DMS114 treated with DMSO at 0.1 percent for 48 hours (cell line): ENCODE data around the gene TMEFF1.
"Not testable (repeated sequence)": the region's sequence is repeated elsewhere in the genome, so short reads cannot be mapped to it uniquely, and the experiment has no call there.

ENCODE experiments used
- DNase-seq: peaks from one replicate; lab custom pipeline; 2025; ENCODE audit not compliant: unreplicated experiment; lab: John Stamatoyannopoulos, UW

TMEFF1 gene, protein sequence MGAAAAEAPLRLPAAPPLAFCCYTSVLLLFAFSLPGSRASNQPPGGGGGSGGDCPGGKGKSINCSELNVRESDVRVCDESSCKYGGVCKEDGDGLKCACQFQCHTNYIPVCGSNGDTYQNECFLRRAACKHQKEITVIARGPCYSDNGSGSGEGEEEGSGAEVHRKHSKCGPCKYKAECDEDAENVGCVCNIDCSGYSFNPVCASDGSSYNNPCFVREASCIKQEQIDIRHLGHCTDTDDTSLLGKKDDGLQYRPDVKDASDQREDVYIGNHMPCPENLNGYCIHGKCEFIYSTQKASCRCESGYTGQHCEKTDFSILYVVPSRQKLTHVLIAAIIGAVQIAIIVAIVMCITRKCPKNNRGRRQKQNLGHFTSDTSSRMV

DNA sequence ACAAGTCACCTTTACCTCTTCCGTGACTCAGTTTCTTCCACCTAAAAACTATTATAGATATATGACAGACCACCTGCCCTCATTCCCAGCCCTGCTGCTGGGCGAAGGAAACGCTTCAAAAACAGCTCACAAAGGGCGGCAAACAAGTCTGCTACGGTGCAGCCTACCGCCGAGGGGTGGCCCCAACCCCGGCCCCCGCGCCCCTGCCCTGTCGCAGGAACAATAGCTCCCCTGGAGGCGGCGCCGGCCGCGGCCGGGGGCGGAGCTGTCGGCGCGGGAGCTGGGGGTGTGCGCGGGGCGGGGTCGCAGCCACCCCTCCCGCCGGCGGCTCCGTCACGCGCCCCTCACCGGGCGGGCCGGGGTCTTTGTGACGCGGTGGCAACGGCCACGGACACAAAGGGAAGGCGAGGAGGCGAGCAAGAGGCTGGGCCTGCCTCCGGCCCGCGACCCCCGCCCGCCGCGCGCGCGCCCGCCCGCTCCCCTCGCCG is at the start of gene TMEFF1:
Gene TMEFF1, plus strand, starts transcription at position 362 of the 488 bp plus-strand sequence. CDS start 396 bp downstream, outside the sequence.
- no peak for DNase-seq

DNA sequence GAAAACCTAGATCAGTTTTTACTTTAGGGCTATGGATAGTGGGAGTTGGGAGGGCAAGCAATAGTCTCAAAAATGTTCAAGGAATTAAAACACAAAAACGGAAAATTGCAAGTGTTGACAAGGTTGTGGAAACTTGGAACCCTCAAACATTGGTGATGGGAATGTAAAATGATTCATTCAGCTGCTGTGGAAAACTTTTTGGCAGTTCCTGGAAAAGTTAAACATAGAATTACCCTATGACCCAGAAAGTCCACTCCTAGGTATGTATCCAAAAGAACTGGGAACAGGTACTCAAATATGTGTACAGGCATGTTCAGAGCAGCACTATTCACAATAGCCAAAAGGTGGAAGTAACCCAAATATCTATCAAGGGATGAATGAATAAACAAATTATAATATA is 47.2 kb upstream of the TMEFF1 start:
- DNase-seq: no peak

DNA sequence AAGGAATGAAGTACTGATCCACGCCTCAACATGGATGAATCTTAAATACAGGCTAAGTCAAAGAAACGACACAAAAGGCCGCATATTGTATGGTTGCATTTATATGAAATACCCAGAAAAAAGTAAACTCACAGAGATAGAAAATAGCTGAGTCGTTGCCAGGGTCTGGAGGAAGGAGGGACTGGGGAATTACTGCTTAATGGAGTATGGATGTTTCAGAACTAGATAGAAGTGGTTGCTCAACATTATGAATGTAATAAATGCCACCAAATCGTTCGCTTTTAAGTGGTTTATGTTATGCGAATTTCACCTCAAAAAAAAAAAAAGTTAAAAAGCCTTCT is 46.8 kb upstream of the TMEFF1 start:
- DNase-seq: no peak

DNA sequence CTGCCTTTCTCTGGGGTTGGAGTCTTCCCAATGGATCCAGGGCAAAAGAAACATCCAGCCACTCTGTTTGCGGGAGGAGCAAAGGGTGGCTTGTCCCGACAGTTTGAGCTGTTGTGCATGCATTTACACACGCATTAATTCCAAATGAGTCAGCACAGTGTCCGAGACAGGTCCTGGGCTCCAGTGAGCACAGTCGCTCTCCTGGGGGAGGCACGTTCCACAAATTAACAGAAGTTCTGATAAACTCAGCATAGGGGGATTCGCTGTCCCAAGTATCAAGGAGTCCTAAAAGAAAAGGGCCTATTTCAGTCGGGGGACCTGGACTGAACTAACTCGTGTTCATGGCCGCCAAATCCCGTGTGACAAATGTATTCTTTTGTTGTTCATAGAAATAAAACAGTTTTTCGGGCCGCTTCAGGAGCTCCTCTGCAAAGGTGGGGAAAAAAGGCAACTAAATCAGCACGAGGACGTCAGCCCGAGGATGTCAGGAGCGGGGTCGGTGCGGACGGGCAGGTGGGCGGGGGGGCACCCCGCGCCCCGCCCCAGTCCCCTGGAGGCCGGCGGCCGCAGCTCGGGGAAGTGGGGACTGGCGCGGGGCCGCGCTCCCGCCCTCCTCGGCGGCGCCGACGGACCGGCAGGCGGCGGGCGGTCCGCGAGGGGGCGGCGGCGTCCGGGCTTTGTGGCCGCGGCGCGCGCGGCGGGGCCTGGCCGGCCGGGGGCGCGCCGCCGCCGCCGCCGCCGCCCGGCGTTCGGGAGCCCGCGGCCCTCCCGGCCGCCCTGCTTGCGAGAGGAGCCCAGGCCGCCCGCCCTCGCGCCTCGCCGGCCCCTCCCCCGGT is 46.2 kb upstream of the TMEFF1 start, which contains the start of gene MSANTD3:
Gene MSANTD3, plus strand, starts transcription at position 614 of the 836 bp plus-strand sequence. CDS start 14,796 bp downstream, outside the sequence.
- no peak for DNase-seq

DNA sequence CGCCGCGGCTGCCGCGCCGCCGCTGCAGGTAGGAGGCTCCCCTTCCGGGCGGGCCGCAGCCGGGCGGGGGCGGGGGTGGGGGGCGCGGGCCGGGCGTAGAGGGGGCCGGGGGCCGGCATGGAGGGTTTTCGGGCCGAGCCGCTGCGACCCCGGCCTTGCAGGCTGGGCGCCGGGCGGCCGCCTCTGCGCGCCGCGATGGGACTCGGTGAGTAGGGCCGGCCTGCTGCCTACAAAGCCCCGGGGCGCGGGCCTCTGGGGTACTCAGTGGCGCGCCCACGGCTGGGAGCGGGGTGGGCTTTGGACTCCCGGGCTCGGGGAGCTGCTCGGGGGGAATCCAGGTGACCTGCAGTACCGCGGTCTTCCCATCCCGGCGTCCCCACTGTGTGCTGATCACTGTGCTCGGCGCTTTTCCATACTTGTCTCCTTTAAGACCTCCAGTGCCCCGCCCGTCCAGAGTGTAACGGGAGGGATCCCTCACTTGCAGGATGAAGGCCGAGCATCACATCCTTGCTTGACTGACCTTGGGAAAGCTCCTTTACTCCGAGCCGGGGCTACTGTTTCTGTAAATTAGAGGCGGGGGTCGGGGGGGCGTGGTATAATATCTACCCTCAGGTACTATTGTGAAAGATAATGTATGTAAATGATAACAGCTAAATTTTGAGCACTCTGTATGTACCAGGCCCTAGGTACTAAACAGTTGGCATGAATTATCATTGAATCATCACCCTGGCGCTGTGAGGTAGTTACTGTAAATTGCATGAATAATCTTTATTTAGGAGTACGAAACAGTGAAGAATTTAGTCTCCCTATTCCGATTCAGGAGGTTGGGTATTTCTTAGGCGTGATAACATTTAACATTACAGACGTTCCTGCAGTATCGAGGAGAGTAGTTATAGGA is 45.3 kb upstream of the TMEFF1 start:
- DNase-seq: no peak

DNA sequence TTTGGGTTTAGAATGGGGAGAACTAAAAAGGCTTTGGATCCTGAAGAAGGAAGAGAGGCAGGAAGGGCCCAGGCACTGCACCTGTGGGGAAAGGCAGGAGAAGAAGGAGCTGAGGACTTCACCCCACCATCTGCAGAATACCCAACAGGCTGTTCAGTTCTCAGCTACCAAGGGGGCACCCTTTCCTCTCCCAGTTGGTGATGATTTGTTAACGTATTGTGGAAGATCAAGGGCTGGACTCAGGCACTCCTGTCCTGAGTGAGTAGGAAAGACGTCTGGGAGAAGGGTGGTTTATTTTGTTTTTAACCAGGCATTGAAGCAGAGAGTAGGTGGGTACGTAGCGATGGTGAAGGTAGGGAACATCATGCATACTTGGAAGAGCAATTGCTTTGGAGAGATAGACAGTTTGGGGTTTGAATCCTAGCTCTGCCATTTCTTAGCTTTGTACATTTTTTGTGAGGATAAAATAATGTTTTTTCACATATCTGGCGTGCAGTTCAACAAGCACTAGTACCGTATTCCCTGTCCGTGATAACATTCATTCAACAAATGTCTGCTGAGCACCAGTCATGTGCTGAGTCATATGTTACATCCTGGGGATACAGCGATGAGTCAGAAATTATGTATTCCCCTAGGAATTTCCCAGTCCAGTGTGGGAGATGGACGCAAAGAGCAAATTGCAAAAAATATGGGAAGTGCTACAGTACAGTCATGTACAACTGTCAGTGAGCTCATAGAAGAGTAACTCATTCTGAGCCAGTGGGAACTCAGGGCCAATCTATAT is 43.9 kb upstream of the TMEFF1 start:
- no peak for DNase-seq

DNA sequence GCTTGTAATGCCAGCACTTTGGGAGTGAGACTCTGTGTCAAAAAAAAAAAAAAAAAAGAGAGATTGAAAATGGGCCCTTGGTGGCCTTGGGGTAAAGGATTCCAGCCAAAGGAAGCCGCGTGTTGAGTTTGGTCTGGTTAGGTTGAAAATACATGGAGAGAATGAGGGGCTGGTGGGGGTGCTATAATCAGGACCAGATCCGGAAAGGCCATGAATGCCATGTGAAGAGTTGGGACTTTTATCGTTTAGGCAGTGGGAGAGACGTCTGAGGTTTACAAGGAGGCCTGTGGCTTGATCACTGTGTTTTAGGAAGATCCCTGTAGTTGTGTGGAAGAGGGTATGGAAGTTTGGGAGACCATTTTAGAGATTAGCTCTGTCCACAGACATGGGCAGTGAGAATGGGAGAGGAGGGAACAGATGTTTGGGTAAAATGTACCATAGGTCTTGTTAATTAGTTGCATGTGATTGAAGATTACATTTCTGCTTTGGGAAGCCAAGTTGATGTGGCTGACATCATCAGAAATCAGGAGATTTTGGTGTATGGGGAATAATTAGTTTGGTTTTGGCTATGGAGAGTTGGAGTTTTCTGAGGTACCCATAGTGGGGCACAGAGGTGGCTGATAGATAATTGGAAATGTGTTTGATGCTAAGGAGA is 42.5 kb upstream of the TMEFF1 start:
- DNase-seq: no peak

DNA sequence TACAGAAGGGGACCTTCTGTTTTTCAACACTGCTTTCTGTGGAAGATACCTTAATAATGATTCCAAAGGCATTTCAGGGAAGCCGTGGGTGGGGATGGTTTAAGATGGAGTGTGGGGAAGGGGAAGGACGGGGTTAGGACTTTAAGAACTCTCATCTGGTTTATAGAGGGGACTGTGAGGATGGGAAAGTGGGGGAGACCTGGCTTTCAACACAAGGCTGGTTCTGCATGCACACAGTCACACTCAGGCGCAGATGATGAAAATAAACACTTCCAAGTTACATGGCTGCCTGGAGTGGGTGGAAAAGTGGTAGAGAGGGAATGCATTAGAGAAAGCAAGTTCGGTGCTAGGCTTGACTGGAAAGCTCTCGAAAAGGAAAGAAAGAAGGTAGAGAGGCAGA is 41.1 kb upstream of the TMEFF1 start:
- no peak for DNase-seq

DNA sequence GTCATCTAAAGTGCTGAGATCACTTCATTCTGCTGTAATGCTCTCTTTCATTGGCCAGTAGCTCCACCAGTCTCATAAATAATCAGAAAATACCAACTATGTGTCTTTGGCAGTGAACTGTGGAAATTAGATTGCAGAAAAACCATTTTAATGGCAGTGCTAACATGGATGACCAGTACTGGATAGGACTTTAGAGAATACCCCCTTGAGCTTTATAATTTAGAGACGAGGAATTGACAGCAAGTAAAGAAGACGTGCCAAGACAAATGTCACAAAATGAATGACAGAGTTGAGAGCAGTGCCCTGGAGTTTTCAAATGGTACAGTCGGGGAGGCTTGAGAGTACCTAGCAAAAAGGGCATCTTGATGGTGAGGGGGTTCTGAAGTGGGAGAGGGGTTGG is 40.2 kb upstream of the TMEFF1 start:
- no peak for DNase-seq

DNA sequence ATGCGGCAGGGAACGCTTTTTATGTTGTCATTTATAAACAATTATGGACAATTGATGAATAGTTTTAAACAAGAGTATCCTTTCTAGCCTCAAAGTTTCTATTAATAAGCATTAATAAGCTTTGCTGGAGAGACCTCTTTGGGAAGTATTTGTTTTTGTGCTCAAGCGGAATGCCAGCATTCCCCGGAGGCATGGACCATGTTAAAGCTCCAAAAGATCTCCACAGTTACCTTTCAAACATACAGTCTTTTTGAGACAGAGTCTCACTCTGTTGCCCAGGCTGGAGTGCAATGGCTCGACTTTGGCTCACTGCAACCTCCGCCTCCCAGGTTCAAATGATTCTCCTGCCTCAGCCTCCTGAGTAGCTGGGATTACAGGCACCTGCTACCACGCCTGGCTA is 36.4 kb upstream of the TMEFF1 start:
- no peak for DNase-seq

DNA sequence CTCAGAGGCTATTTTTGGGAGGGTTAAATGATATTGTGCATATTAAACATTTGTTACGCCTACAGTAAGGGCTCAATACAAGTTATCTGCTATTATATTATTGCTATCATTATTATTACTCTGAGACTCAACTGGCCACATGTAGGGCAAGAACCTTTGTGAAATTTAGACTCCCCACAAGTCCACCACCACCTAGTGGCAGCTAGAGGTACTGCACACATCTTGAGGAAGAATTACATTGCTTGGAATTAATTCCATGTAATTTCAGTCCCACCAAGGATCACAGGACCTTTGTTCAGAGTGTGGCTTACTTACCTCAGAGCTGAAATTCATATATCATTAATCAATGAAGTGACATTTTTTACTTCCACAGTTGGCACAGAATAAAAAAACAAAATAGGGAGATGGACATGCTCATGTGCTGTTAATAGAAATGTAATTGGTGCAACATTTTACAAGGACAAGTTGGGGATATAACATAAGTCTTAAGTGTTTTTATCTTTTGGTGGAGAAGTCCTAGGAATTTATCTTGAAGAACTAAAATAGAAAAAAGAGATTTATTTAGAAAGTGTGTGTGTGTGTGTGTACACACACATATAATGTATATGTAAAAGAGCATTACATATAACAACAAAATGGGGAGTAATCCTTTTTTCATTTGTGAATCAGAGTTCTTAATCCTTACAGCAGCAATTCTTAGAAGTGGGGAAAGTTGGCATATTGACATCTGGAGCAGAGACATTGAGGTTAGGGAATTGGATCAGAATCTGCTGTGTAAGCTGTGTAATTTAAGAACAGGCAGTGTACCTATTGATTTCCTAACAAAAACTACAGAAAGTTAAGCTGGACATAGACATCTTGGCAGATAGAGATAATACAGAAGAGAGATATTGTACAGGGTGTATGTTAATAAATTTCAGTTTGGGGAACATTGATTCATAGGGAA is 34.8 kb upstream of the TMEFF1 start:
- DNase-seq: peak; percentile 19

DNA sequence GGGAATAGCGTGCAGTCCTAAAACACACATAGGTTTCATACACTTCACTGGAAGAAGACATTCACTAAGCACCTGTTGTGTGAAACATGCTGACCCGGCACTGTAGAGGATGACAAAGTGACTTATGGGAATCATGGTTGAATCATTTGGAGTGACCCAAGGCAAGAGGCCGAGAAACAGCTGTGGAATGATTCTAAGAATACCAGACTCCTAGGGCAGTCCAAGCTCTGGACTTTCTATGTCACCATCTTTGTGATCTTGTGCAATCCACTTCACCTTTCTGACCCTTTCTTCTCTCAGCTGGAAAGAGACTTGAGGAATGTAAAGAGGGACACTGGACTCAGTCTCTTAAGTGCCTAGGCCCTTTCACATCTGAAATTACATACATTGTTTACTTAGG is 32.9 kb upstream of the TMEFF1 start:
- no peak for DNase-seq

DNA sequence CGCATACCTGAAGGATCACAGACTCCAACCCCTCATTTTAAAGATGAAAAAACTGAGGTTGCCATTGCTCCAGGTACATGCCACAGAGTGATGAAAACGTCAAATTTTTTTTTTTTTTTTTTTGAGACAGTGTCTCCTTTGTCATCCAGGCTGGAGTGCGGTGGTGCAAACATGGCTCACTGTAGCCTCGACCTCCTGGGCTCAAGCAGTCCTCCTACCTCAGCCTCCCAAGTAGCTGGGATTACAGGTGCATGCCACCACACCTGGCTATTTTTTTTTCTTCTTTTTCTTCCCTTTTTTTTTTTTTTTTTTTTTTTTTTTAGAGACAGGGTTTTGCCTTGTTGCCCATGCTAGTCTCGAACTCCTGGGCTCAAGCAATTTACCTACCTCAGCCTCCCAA is 32.5 kb upstream of the TMEFF1 start:
- DNase-seq: not testable (repeated sequence)

DNA sequence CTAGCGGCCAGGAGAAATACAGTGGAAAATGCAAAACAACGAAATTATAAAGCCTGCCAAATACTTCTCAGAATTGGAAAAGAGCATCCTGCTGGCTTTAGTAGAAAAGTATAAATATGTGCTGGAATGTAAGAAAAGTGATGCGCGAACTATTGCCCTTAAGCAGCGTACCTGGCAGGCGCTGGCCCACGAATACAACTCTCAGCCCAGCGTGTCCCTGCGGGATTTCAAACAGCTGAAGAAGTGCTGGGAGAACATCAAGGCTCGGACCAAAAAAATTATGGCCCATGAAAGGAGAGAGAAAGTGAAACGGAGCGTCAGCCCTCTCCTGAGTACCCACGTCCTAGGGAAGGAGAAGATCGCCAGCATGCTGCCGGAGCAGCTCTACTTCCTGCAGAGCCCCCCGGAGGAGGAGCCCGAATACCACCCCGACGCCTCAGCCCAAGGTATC is 31.0 kb upstream of the TMEFF1 start:
- DNase-seq: no peak

DNA sequence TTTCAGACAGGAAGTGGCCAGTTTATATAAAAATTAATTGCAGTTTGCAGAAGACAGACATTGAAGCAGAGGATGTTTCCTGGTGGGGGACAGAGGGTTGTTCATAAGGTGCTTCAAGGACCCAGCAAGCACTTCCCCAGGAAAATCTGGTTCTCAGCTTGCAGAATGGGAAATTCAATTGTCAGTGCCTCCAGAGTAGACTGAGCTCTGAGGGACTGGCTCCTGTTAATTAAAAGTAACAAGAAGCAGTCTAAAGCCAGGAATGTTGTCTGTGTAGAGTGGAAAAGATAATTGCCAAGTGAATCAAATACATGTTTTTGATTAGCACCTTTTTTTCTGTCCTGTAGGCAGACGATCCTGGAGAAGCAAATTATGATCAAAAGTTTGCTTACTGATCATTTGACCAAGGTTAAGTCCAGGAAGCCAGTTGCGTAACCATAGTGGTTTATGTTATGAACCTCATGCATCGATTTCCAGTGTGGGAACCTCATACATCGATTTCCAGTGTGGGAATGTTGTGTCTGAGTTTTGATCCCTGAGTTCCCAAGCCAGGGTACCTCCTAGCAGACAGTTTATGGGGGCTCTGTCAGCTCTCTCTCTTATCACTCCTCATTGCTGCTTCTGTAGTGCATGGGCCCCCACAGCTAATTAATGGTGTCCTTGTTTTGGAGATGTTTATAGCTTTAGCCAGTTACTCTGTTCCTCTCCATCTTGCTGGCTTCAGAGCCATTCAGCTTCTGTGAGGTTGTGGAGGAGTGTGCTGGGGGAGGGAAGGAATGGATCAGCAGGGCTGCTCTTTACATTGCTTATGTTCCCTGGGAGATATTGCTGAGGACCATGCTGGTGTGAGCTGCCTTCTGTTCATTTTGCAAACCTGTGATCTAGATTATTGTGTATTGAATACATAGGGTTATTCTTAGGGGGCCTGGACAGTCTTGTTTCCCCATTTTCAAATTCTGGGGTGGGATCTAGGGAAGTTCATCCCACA is 28.9 kb upstream of the TMEFF1 start:
- DNase-seq: no peak

DNA sequence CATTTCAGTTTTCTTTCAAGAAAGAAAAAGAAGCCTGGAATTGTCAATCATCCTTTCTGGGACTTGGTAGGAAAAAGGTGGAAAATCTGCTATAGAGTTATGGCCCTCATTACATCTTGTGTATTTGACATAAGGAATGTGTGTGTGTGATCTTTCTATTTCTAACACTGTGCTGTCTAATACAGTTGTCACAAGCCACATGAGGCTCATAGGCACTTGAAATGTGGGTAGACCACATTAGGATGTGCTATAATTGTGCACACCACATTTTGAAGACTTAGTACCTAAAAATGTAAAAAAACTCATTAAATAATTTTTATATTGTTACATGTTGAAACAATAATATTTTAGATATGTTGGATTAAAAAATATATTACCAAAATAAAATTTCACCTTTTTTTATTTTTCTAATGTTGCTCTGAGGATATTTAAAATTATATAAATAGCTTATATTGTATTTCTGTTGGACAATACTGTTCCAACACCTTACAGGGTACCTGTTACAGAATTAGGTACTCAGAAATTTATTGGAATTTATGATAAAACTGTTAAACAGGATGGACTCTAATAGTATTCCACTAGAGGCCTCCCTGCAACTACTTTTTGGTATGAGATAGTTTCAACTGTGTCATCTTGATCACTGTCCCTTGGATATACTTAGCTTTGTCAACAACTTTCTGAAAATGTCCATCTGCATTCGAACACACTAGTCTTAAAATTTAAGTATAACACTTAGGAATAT is 27.6 kb upstream of the TMEFF1 start:
- no peak for DNase-seq
